NCI-H2227 (cell line): ENCODE measurements around the gene NRG3.
"Not testable (repeated sequence)": the region's sequence is repeated elsewhere in the genome, so short reads cannot be mapped to it uniquely, and the experiment has no call there.

Experiments used
- DNase-seq: peaks from one replicate; lab custom pipeline; 2025; ENCODE audit not compliant: unreplicated experiment; lab: John Stamatoyannopoulos, UW

The NRG3 gene

DNA sequence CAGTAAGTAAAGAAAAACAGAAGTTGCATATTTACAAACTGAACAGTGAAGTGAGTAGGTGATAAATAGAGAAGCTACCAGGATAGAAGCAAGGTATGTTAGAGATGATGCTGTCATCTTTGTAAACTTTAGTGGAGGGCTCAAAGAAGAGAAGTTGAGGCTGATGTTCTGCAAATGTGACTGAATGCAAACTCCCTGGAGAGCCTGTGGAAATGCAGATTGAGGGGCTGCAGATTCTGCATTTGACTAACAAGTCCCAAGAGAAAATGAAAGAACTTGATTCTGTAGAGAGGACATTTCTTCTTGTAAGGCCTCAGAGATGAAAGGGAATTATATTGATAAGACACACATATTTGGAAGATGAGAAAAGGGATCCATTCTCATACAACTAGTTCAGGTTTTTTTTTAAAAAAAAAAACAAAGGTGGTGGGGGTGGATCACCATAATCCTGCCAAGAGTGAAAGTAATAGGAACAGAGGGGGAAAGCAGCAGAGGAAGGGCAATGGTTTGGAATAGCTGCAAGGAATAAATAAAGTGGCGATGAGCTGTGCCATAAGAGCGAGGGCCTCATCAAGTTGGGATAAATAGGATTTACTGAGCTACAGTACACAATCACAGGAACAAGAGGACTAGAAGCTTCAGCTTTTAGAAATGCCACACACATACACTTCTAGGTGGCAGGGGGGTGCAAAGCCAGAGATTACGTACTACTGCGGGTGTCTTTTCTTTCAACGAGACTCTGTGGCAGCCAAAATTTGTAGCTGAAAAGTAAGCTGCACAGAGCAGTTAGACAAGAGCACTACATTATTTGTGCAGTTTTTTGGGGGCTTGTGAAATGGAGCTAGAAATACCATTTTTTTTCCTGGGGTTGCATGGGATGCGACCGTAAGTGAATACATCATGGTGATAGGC lies 778.5 kb downstream of the NRG3 start:
- DNase-seq: no peak

DNA sequence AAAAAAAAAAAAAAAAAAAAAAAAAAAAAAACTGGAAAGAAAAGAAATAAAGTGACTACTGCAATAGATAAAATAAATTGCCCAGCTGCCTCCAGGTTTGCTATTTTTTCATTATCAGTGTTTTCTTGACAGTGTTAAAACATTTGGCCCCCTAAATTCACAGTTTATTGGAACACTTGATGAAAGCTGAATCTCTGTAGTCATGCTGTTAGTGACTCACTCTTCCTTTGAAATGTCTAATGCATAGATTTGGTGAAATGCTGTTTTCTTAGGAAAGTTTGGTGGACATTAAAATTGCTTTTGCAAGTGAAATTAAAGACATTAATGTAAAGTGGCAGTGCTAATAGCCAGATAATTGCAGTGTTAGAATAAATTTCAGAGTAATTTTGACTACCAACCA lies 785.2 kb downstream of the NRG3 start:
- DNase-seq: no peak

DNA sequence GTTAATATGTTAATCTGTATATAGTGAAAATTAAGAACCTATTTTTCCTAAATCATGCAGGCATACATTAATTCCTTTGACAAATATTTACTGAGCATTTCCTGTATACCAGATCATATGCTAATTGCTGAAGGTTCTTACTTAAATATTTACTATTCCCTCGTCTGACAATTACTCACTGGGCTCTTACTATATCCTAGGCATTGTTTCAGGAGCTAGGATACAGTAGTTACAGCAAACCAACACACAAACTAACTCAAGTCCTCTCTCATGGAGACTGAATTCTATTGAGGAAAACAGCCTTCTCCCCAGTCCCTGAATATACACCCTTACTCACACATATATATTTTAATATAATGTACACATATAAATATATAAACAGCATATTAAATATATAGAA lies 786.0 kb downstream of the NRG3 start:
- no peak for DNase-seq

DNA sequence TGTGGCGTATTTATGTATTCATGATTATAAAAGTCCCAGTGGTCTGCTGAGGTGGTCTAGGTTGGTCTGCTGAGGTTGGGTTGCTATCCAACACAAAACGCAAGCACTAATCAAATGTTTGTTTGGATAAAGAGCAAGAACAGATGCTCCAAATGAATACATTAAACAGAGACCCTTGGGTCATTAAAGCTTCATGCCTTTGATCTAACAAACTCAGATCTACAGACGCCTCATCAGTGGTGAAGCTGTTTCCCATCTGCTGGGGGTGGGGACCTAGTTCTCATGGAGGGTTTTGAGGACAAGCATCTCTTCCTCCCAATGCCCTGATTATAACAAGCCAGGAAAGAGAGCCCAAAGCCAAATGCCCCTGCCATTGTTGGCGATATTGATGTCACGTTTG lies 786.7 kb downstream of the NRG3 start:
- DNase-seq: no peak

DNA sequence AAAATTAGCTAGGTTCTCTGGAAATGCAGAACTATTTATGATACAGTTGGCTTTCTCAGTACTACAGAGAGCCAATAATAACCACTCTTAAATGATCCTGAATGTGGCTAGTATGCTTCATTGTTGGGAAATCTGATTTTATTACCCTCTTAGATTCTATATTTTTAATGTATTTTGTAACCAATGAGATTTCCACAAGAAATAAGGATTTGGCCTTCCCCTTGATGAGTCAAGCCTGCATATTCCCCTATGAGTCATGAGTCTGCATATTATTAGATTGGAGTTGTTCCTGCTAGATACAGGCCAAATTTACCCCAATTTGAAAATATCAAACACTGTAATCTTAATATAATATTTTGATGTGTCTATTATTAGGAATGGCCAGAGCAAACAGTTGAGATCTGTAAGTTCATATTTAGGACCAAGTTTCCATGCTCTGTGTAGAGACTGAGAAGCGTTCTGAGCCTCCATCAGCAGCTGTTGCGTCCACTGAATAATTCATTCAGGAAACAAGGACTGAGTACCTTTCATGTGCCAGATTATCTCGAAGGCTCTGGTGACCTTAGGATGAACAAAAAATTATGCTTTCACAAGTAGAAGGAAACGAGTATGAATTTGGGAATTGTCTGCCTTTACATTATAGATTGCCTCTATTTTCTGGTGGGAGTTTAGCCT lies 793.4 kb downstream of the NRG3 start:
- no peak for DNase-seq

DNA sequence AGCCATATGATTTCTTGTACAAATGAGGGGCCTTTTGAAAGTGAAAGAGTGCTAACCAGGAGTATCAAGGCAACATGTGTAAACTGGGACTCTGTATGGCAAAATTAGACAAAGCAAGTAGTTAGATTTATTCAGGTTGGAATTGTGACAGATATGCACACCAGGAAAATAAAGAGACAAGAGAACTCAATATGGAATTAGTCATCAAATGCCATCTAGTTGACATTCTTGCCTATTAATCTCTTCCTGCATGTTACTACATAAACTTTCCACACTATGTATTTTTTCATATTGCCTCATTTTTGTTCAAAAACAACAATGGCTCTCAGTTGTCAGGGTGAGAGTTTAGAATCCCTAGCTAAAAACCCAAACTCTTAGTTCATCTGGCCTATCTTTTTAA lies 799.0 kb downstream of the NRG3 start:
- no peak for DNase-seq

DNA sequence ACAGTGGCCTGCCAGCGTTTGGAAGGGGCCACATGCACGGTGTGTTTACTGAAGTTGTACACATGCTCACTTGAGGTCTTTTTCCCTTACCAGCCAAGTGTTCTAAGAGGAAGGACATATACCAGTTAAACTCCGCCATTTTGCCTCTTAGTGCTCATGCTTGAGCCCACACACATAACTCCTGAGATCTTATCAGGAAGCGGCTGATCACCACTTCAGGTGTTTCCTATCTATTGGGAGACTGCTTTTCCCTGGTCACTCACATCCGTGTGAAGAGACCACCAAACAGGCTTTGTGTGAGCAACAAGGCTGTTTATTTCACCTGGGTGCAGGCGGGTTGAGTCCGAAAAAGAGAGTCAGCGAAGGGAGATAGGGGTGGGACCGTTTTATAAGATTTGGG lies 802.9 kb downstream of the NRG3 start:
- not testable (repeated sequence) for DNase-seq

DNA sequence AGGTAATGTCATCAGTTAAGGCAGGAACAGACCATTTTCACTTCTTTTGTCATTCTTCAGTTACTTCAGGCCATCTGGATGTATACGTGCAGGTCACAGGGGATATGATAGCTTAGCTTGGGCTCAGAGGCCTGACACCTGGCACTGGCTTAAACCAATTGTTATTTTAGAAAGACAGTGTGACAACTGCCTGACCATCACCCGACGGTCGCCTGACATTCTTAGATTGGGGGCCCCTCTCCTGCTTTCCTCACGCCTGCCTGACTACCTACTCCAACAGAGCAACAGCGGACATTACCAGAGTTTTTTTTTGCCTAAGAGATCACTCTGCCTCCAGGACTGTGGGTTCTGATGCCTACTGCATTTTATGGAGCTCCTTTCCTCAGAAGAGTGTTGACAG lies 803.5 kb downstream of the NRG3 start:
- DNase-seq: not testable (repeated sequence)

DNA sequence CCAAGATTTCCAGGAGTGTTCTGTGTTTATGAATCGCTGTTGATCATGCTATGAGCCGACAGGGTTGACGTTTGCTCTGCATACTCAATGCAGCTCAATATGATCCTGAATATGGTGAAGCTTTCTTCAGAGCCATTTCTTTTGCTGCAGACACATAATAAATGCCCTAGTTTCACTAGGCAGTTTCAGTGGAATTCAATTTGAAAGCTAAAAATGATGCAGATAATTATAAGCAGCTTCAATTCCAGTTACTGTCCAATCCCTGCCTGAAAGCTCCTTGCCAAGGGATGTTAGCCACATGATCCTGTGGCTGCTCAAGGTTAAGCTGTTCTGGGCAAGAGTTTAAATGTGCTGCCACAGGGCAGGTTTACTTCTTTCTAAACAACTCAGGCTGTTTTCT lies 805.6 kb downstream of the NRG3 start:
- DNase-seq: no peak

DNA sequence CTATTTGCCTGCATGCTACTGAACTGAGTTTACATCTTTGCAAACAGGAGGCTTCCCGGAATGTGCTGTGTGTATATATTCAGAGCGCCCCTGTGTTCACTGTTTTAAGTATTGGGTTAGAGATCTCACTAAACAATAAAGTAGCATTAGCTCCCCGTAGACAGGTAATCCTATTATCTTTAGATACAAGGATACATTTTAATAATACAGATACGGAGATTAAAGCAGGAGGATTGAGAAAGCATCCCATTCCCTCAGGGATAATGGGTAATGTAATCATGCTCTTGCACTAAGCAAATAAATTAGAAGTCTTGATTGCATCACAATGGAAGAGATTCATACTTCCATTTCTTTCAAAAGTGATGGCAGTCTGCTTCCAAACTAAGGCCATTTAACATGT lies 809.0 kb downstream of the NRG3 start:
- no peak for DNase-seq

DNA sequence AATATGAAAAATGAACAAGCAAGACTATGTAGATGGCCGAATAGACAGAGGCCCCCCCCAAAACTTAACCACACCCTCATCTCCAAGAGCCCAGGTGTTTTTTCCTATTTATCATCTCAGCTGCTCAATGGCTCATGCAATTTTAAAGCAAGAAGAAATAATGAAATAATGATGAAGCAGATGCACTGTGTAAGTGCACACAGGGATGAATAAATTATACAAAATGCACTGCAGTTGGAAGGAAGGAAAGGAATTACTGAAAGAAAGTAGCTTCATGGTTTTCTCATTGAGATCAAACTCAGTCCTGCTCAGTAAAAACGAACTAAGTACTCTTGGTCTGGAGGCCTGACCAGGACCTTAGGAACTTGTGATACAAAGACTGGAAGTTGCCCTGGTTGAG lies 810.1 kb downstream of the NRG3 start:
- DNase-seq: no peak

DNA sequence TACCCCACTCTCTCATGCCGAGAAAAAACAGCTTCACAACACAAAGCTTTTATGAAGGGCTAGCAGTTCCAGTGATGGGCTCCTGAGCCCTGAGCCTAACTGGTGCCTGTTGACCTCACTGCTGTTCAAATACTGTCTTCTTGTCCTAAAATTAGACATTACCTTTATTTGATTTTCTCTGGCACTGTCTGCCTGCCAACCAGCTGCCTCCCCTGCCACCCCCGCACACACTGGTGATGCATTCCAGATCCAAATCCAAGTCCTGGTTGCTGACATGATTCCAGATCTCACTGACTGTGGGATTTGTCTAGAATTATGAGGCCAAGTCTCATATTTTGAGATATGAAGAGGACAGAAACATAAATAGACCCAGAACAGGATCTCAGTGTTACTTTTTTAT lies 816.2 kb downstream of the NRG3 start:
- DNase-seq: no peak

DNA sequence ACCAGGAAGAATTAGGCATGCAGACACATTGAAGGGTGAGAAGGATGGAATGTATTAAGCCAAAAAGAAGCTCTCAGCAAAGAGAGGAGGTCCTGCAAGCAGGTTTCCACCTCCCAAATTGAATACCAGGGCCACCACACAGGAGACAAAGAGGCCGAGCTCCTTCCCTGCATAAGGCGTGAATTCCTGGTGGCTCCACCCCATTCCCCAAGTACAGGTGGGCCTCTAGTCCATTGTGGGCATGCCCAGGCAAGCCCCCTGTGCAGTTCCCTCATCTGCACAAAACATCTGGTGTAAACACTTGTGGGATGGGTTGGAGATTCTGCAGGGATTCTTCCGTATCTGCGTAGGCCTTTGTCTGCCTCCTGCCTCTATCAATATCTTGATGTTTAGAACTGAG lies 817.5 kb downstream of the NRG3 start:
- DNase-seq: no peak

DNA sequence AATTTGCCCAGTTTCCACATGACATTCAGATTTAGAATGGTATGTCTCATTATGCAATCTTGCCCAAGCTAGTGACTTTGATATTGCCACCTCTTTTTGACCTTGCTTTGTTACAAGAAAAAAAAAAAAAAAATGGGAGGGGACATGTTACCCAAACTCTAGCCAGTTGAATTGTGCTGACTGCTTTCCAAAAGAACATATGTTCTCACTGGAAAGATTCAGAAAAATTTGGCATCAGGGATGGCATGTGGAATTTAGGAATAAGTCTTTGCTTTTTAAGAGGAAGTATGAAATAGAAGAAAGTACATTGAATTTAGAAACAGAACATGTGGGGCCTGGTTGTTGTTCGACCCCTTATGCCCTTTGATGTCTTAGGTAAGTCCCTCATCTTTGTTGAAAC lies 846.8 kb downstream of the NRG3 start:
- DNase-seq: no peak

DNA sequence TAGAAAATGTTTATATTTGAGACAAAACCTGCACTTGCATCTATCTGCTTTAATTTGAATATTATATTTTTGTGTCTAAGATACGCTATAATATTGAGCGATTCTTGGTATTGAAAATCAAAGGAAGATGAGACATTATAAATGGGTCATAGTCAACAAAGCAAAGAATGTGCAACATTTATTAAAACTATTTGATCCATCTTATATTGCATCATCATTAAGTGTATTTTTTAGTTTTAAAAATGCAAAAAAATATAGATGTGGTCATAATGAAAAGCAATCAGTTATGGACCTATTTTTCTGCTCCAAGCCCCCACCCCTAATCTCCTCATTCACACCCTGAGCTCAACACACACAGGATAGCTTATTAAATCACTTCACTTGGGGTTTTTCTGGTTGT lies 847.3 kb downstream of the NRG3 start:
- no peak for DNase-seq

DNA sequence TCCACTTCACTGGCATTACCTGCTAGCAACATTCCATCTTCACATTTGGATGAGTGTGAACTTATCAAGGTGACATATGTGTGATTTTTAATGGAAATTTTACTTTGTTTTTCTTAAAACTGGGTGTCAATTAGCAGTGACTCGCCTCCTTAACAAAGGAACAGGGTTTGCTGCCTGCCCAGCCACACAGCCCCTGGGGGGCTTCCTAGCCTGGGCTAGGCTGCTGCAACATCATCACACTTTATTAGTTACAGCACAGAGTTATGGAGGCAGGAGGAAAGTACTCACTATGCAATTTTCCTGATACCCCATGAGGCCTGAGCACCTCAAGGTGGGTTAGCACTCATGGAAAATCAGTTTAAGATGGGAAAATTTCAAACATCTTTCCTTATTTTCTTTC lies 861.3 kb downstream of the NRG3 start:
- no peak for DNase-seq

DNA sequence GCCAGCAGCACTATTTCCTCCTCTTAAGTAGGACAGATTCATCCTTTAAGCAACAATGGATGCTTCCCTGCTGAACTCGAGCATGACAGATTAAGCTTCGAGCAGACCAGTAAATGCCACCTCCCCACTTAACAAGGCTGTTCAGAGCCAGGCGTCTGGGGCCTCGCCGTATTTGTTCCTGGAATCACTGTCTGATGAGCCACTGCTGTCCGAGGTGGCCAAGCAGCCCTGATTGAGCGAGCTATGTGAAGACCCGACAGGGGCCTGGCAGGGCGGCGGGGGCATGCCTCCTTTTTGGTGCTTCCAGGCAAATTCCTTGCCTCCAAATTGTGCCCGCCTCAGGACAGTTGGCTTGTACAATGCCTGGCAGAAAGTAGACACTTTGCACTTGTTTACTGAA lies 862.6 kb downstream of the NRG3 start:
- DNase-seq: no peak

DNA sequence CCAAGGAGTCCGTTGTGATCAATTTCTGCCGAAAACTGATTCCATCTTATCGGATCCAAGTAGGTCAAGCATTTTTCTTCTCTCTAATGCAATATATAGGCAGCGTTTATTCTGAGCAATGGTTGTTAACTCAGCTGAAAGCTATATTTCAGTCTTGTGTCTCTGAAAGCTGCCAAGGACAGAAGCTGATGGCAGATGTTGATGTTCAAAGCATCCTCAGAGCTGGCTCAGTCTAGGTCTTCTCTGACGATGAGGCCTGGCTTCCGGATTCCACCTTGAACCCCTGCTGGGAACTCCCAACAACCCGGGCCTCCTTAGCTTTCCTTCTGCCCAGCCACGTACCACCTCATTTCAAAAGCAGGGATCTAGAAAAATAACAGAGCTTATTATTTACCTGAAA lies 863.6 kb downstream of the NRG3 start:
- DNase-seq: no peak

DNA sequence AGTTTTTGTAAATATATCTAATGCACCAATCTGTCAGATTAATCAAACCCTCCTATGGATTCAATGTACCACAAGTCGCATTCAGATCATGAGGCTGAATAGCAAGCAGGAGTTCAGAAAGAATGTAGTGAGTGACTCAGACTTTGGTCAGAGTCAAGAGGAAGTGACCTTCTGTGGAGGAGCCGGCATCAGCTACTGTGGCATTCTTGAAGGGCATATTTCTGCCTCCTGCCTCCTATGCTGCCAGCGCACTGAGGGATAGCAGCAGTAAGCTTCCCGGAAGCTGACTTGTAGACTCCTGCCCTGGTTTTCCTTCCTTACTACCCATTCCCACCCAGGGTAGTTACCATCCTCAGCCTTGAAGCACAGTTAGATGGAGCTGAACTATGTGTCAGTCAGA lies 867.5 kb downstream of the NRG3 start:
- DNase-seq: no peak

DNA sequence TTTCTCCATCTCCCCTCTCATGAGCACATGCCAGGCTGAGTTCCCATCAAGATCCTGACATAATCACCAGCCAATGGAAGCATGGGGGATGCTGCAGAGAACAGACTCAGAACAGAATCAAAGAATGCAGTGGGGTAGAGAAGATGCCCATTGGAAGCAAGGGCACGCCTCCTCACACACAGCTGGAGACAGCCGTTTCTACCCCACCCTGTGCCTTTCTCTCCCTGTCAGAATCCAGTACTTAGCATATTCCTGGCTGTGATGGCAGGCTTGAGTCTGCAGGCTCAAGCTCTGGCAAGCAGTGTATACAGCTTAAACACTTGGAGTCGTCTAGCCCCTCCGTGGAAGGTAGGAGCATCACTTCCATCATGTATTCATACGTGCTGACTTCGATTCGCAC lies 867.9 kb downstream of the NRG3 start:
- DNase-seq: no peak

DNA sequence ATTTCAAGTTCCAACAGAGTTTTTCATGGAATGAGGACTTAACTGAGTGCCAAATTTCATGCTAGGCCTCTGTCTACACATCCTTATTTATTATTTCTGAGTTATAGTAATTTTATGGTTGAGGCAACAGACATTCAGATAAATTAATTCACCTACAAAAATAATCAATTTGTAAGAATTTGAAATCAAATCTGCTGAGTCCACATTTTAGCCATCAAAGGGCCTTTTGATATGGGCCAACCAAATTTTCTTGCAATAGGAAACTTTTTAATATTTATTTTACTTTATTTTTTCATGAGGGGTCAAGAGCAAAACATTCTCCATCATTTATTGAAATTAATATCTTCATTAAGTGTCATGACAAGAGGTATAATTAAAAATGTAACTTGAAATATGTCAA lies 875.5 kb downstream of the NRG3 start:
- DNase-seq: no peak

DNA sequence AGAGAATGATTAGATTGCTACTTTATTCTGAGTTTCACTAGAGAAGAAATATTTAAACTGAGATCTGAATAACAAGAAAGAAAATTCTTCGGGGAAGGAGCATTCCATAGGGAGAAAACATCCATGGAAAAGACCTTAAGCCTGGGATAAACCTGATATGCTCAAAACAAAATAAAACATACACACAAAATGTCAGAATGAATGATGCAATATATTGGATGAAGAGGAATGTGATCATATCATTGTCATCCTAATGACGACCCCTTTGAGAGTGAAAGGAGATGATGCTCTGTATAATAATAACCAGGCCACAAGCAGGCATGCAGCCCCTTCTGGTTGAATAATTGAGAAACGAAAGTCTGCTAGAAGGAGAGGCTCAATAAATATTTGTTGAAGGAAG lies 882.4 kb downstream of the NRG3 start:
- no peak for DNase-seq

DNA sequence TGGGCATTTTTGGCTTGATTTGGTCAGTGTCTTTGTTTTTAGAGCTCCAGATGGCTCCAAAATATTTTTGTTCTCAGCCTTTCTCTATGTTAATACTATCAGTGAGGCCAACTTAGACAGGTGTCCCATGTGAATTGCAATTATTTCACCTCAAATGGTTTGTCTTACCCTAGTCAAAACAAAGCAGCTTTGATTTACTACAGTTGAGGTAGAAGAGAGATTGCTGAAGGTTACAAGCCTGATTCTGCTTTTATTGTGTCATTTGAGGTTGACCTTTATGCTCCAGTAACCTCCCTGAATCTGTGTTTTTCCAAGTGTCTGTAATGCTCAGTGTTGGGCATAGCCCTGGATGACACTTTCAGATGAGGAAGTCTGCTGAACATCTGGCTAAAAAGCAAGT lies 882.9 kb downstream of the NRG3 start:
- no peak for DNase-seq
